Femur (tissue), 1 donor: ENCODE measurements around the gene TMEM222.
"Not testable (repeated sequence)": the region's sequence is repeated elsewhere in the genome, so short reads cannot be mapped to it uniquely, and the experiment has no call there.

ENCODE experiments used
- DNase-seq: peaks from one replicate; pipeline ENCODE4 v3.0.0-alpha.2; 2017

Gene TMEM222

GRCh38 chr1:27321813-27322568, at the start of gene TMEM222:
Gene TMEM222, plus strand, starts transcription at chr1:27322163. Its CDS starts 35 bp downstream, at chr1:27322198.
- peak; percentile 98 for DNase-seq

- DNase-seq = no peak
Measured at GRCh38 chr1:27274204-27274603, 47.8 kb upstream of the TMEM222 start.

DNA sequence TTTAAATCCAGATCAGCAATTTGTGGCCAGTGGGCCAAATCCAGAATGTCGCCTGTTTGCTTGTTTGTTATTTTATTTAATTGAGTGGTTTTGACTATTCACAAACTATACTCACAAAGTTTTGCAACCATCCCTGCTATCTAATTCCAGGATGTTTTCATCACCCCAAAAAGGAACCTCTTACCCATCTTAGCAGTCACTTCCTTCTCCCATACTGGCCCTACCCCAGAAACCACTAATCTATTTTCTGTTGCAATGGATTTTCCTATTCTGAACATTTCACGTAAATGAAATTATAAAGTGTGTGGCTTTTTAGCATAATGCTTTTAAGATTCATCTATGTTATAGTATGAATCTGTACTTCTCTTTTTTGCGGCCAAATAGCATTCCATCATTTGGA, 46.3 kb upstream of the TMEM222 start:
- no peak for DNase-seq

DNA sequence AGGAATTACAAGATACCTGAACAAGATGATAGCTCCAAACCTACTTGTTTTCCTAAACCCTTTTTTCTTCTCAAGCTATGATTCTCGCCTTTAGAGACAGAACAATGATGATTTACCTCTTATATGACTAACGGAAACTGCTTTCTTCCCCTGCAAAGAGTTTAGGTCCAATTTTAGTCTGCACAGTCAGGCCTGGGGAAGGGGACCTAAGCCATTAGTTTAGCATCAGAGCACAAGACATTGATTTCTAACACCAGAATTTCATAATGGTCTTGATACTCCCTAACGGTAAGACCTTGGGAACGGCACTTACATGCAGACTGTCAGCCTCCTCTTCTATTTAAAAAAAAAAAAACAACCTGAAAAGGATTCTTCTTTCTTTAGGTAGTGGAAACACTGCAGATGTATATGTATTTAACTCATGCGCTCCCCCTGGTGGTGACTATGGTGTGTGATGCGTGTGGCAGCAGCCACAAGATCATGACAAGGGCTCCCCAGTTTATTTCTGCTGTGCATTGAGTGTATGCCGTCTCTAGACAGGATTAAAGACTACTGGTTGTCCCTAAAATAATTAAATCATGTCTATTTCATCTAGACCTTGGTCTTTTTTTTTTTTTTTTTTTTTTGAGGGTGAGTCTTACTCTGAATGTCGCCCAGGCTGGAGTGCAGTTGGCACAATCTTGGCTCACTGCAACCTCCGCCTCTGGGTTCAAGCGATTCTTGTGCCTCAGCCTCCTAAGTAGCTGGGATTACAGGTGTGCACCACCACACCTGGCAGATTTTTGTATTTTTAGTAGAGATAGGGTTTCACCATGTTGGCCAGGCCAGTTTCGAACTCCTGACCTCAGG, 37.3 kb upstream of the TMEM222 start:
- DNase-seq = peak; percentile 89

- DNase-seq = no peak
Measured at GRCh38 chr1:27285274-27285660, 36.7 kb upstream of the TMEM222 start.

DNA sequence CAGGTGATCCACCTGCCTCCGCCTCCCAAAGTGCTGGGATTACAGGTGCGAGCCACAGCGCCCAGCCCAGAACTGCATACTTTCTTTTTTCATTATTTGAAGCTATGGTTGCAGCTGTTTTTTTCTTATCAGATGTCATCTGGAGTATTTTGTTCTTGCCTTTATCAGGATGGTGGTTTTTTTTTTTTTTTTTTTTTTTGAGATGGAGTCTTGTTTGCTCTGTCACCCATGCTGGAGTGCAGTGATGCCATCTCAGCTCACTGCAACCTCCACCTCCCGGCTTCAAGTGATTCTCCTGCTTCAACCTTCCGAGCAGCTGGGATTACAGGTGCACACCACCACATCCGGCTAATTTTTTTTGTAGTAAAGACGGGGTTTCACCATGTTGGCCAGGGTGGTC, 36.1 kb upstream of the TMEM222 start:
- DNase-seq = not testable (repeated sequence)

- DNase-seq = not testable (repeated sequence)
Measured at GRCh38 chr1:27289125-27289524, 32.8 kb upstream of the TMEM222 start.

- no peak for DNase-seq
Measured at GRCh38 chr1:27290581-27290980, 31.4 kb upstream of the TMEM222 start.

GRCh38 chr1:27292106-27292505, 29.9 kb upstream of the TMEM222 start:
- DNase-seq = no peak

DNA sequence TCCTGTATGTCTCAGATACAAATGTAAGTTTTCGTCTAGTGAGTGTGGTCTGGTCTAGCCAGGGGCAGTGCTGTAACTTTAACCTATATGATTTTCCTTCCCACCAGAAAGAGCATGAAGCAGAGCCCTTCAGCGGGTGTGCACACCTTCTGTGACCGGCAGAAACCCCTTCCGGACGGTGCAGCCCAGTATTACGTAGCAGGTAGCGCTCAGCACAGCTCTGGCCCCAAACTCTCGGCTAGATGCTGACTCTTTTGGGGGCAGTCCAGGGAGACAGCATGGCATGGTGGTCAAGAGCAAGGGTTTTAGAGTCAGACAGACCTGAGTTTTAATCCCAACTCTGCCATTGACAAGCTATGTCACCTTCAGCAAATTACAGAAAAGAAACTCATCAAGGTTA, 28.0 kb upstream of the TMEM222 start:
- DNase-seq = no peak

DNA sequence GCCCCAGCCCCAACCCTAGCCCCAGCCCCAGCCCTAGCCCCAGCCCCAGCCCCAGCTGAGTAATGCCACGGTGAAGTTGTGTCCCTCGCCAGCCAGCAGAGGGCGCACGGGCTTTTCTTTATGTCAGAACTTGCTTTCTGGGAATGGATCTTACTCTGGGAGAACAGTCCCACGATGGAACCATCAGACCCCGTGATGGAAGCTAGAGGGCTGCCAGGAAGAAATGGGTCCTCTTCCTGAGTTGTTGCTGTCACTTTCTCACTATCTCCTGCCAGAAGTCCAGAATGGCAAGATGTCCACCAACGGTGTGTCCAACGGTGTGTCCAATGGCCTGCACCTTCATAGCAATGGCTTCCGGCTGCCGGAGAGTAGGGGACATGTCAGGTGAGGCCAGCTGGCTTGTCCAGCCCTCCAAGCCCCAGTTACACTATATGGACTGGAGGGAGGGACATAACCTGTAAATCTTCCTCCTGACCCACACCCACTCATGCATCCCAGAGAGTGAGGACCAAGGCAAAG, 25.1 kb upstream of the TMEM222 start:
- DNase-seq = peak; percentile 76

DNA sequence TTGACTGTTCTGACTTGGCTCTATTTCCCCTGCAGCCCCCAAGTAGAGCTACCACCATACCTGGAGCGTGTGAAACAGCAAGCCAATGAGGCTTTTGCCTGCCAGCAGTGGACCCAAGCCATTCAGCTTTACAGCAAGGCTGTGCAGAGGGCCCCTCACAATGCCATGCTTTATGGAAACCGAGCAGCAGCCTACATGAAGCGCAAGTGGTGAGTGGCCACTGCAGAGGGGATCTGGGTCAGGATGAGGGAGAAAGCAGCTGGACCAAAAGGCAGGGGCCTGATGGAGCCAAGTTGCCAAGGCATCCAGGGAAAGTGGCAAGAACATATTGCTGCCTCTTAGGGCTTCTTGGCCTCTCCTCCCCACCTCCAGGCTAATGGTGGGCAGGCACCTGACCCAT, 24.1 kb upstream of the TMEM222 start:
- no peak for DNase-seq

GRCh38 chr1:27298632-27299384, 23.2 kb upstream of the TMEM222 start:
- DNase-seq = peak; percentile 59

DNA sequence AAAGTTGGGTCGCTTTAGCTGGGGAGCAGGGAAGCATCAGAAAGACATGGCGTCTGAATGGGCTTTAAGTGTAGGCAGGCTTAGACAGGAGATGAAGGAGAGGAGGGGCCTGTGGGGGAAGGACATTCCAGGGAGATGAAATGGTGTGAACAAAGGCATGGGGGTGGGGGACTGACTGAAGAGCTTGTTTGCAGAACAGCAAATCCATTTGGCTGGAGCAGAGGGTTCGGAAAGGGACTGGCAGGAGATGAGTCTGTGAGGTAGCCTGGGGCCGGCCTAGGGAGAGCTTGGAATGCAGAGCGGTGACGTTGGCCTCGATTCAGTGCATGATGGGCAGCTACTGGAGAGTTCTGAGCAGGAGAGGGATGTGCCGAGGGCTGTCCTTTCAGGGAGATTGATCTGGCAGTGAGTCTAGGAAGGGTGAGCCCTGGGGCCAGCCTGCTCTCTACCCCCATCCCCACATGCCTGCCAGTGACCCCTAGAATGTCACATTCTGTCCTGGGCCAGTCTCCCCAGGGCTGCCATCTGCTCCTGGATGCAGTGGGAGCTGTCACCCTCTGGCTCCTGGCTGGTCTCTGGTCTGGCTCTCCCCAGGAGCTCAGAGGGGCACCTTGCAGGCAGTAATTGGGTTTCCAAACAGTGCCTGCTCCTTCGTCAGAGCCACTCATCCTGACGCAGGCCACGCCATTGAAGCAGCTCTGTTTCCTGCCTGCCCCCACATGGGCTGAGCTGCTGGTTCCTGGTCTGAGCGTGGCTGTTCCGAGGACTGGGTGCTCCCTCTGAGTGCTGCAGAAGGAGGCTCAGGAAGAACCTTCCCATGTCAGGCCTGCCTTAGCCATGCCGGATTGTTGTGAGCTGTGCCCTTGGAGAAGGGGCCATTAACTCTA, 22.3 kb upstream of the TMEM222 start:
- DNase-seq = peak; percentile 89

- peak; percentile 95 for DNase-seq
Measured at GRCh38 chr1:27300341-27301051, 21.5 kb upstream of the TMEM222 start.

DNA sequence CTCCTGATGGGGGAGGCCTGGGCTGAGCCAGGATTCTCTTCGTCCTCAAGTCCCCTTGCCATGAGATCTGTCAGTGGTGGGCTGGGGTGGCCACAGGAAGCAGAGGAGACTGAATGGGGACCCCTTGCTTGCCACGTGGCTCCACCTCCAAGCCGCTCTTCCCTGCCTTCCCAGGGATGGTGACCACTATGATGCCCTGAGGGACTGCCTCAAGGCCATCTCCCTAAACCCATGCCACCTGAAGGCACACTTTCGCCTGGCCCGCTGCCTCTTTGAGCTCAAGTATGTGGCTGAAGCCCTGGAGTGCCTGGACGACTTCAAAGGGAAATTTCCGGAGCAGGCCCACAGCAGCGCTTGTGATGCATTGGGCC, 20.9 kb upstream of the TMEM222 start:
- peak; percentile 43 for DNase-seq

DNA sequence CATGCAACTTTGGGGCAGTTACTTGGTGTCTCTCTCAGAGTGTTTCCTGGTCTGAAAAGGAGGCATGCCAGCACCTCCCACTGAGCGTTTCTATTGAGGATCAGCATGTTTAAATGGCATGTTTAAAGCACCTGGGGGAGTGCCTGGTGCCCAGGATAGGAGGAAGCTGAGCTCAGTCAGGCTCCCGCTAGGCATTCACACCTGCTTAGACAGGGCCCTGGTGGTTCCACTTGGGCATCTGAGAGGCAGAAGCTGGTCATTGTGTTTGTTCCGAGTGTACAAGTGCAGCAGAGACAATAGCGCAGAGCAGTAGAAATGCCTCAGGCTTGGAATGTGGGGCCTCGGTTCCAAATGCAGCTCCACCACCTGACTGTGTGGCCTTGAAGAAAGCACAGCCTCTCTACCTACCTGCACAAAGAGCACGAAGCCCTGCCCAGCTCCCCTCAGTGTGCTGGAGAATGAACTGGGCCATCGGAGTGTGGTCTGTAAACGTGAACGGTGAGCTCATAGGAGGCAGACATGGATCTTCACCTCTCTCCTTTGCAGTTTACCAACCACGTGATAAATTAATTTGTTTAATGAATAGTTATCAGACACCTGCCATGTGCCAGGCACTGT, 20.3 kb upstream of the TMEM222 start:
- DNase-seq = no peak

DNA sequence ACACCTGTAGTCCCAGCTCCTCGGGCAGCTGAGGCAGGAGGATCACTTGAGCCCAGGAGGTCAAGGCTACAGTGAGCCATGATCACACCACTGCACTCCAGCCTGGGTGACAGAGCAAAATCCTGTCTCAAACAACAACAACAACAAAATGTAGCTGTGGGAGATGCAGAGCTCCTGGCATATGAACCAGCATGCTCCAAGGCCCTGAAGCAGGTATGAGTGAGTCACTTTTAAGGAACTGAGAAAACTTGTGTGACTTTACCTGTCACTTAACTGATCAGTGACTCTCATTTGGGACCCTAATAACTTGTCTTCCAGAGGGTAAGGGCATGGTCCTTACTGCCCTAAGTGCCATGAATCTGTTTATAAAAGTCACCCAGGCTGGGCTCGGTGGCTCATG, 19.4 kb upstream of the TMEM222 start:
- DNase-seq = no peak

DNA sequence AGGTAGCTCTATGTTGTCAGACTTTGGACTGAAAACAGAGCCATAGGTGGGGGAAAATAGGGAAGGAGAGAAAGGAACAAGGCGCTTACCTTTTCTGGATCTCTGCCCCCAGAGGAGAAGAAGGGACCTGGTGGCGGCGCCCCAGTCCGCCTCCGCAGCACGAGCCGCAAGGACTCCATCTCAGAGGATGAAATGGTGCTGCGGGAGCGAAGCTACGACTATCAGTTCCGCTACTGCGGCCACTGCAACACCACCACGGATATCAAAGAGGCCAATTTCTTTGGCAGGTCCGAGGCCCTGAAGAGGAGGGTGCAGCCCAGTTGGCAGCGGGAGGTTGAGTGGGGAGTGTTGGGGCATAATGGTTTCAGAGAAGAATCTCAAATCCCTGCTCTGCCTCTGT, 18.5 kb upstream of the TMEM222 start:
- DNase-seq = no peak

DNA sequence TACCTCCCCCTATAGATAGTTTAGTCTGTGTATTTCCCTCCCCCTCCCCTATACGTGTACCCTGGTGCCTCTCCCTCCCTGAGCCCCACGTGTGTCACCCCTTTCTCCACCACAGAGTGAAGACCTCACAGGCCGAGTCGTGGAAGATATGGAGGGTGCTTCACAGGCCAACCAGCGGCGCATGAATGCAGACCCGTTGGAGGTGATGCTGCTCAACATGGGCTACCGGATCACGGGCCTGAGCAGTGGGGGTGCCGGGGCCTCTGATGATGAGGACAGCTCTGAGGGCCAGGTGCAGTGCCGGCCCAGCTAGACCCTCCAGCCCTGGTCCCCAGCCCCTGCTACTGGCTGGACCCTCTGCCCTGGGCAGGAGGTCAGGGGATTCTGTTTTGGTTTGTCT, 15.9 kb upstream of the TMEM222 start:
- no peak for DNase-seq
